HG03280 (cell line): ENCODE results near the gene LRTM2.

Experiments
- ATAC-seq: cut with Tn5 transposase; IDR thresholded peaks from one replicate; pipeline ENCODE4 v1.9.1; 2021; ENCODE audit warnings: mild to moderate bottlenecking, moderate library complexity; ENCODE audit not compliant: unreplicated experiment

Gene LRTM2

GRCh38 chr12:1827826-1828805, 7.8 kb downstream of the LRTM2 start:
- ATAC-seq = no peak

GRCh38 chr12:1828856-1829255, 8.5 kb downstream of the LRTM2 start:
- ATAC-seq = no peak

GRCh38 chr12:1829306-1829900, 9.0 kb downstream of the LRTM2 start:
- ATAC-seq = no peak

DNA sequence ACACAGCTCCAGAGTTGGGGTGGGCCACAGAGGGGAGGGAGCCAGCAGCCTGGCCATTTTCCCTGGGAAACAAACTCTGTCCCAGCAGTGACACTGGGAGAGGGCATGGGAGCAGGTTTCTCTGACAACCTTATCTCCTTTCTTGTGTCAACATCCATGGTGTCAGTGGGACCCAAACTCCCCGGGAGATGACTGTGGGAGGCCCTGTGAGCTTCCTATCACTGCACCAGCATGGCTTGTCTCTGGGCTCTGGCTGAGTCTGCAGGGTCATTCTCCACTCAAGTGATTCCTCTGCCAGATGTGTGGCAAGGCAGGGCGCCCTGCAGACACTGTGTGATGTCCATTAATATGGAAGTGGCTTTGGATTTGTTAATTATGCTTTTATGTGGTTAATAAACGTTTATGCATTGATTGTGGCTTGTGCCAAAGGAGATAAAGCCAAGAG, 10.1 kb downstream of the LRTM2 start:
- ATAC-seq = no peak

DNA sequence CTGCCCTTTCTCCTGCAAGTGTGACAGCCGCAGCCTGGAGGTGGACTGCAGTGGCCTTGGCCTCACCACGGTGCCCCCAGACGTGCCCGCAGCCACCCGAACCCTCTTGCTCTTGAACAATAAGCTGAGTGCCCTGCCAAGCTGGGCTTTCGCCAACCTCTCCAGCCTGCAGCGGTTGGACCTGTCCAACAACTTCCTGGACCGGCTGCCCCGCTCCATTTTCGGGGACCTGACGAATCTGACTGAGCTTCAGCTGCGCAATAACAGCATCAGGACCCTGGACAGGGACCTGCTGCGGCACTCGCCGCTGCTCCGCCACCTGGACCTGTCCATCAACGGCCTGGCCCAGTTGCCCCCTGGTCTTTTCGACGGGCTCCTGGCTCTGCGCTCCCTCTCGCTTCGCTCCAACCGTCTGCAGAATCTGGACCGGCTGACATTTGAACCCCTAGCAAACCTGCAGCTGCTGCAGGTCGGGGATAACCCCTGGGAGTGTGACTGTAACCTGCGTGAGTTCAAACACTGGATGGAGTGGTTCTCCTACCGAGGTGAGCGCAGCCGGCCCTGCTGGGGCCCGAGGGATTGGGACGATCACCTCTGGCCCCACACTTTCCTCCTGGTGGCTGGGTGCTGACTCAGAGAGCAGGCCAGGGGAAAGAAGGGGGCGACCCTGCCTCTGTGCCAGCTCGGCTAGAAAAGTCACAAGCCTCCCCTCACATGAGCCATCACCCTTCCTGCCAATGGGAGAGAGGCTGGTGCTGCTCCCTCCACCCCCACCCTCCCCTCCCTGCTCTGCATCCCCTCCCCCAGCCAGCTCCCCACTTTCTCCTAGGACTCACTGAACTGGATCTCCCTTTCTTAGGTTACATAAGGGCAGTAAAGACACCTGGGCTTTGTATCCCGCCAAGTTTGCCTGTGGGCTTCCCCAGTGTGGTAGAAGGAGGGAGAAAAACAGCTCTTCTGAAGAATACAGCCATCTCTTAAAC, 10.9 kb downstream of the LRTM2 start:
- ATAC-seq = no peak

- ATAC-seq = no peak
These were observed 12.6 kb downstream of the LRTM2 start for GRCh38 chr12:1832801-1833595.

DNA sequence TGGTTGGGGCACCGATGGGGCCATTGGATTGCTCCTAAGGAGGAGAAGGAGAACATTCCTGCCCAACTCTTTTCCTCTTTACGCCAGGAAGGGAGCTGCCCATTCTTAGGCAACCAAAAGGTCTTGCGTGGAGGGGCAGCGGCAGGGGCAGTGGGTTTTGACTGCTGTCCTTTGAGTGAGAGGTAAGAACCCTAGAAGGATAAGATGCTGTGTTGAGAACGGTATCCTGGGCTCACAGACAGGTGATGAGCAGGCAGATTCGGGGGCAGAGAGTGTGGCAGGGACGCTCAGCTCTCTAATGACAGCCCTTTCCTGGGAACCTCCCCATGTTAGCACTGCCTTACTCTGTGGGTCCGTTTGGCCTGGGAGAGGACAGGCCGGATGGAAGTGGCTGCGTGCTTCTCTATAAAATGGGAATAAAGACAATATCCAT, 13.2 kb downstream of the LRTM2 start:
- no peak for ATAC-seq

- ATAC-seq = no peak
These were observed 14.0 kb downstream of the LRTM2 start for GRCh38 chr12:1834186-1834925.

DNA sequence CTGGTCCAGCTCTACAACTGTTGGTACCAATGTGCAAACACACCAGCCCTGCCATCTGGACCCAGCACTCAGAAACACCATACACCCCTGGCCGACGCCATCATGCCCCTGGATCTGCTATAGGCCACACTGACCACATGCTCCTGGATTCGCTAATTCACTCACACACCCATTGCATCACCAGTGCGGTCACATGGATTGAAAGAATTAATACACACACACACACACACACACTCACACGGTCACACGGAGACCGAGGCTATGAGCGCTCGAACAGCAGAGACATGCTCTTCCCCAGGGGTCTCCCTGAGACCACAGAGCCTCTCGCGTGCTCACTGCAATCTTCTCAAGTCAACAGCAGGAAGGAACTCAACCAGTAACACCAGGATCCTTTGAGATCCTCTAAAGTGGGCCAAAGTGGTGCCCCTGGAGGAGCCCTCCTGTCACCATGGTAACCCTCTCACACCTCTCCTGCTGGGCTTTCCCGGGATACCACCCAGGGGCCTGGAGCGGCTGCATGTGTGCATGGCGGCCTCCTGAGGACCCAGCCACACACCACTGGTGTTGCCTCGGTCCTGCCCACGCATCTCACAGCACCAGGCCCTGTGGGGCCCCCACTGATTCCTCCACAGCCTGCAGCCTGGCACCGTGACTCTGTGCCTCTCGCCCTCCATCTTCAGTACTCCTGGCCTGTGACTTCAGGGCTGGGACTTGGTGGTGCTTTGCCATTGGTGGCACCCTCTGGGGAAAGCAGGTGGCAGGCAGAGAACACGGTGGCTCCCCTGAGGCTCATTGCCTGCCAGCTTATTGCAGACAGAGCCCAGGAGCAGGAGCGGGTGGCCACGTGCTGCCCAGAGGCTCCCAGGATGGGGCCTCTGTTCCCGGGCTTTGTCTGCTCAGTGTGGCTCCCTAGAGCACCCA, 15.1 kb downstream of the LRTM2 start:
- ATAC-seq = no peak

DNA sequence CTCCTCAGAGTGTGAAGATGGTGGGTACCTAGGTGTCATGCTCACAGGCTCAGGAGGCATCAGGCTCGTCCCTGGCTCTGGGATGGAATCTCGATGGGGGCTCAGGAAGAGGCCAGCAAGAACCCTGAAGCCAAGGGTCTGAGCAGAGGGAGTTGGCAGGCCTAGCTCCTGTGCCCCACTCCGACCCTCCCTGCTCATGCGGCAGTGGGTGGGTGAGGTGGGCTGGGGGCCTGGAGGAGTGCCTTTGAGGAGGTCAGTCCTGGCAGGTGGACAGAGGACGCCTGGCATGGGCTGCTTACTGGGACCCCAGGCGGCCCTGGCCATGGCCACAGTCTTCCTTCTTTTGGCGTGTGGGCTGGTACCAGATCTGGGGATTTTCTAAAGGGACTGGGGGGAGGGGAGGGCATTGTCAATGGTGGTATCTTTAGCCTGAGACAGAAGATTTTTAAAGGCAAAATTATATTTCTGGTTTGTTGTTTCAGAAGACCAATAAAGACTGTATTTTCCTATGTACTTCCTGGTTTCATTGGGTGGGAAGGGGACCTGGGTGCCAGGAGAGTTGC, 16.0 kb downstream of the LRTM2 start:
- ATAC-seq = no peak

- no peak for ATAC-seq
These were observed 16.6 kb downstream of the LRTM2 start for GRCh38 chr12:1836854-1837421.

GRCh38 chr12:1837541-1838204, 17.3 kb downstream of the LRTM2 start:
- ATAC-seq = no peak

GRCh38 chr12:1838205-1838993, 18.0 kb downstream of the LRTM2 start:
- ATAC-seq = no peak

GRCh38 chr12:1838994-1839365, 18.6 kb downstream of the LRTM2 start:
- no peak for ATAC-seq

DNA sequence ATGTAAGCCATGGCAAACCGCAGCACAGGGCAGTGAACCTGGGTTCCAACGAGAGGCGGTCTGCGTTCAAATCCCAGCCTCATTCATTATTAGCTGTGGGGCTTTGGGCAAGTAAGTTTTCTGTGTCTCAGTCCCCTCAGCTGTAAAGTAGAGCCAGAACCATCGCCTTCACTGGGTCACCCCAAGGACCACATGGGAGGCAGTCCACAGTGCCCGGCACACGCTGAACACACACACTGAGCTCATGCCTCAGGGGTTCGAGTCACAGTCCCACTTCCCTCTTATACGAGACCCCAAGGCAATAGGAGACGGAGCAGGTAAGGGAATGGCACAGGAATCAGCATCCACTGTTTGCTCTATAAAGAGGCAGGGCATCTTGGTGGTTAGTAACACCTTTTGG, 19.1 kb downstream of the LRTM2 start:
- ATAC-seq = no peak
